RWPE2 (cell line): ENCODE measurements around the gene ETV6.

Experiments
- ATAC-seq: fragments of 200-7000 bp; cut with Tn5 transposase; 3 replicates; pipeline ENCODE4 v1.9.1; 2021; ENCODE audit warnings: low read depth
- DNase-seq: peaks from one replicate; pipeline ENCODE4 v3.0.0-alpha.2; 2020; ENCODE audit warnings: low spot score
- H3K27ac ChIP-seq: fragments of 450-650 bp; 2 replicates; pipeline ENCODE4 v1.5.1; 2017; ENCODE audit warnings: mild to moderate bottlenecking; ENCODE audit not compliant: poor library complexity, severe bottlenecking
- H3K27me3 ChIP-seq: fragments of 250-450 bp; sonication (Bioruptor Pico); 2 replicates; pipeline ENCODE4 v1.5.1; 2021; ENCODE audit warnings: mild to moderate bottlenecking, moderate library complexity; ENCODE audit not compliant: insufficient read depth, poor library complexity, severe bottlenecking
- H3K36me3 ChIP-seq: fragments of 250-450 bp; sonication (Bioruptor Pico); 2 replicates; pipeline ENCODE4 v1.5.1; 2020; ENCODE audit warnings: low read depth, mild to moderate bottlenecking, moderate library complexity
- H3K4me1 ChIP-seq: fragments of 250-450 bp; sonication (Bioruptor Pico); 2 replicates; pipeline ENCODE4 v1.5.1; 2021; ENCODE audit warnings: mild to moderate bottlenecking, moderate library complexity; ENCODE audit not compliant: insufficient read depth, poor library complexity, severe bottlenecking
- H3K4me3 ChIP-seq: fragments of 250-450 bp; sonication (Bioruptor Pico); 2 replicates; pipeline ENCODE4 v1.5.1; 2021; ENCODE audit warnings: mild to moderate bottlenecking, moderate library complexity; ENCODE audit not compliant: severe bottlenecking
- H3K9me3 ChIP-seq: fragments of 250-450 bp; sonication (Bioruptor Pico); 2 replicates; pipeline ENCODE4 v1.5.1; 2021; ENCODE audit warnings: mild to moderate bottlenecking, moderate library complexity; ENCODE audit not compliant: severe bottlenecking
- CTCF ChIP-seq: fragments of 450-650 bp; IDR thresholded peaks from one replicate; pipeline ENCODE4 v1.5.1; 2017; ENCODE audit warnings: mild to moderate bottlenecking, moderate library complexity; ENCODE audit not compliant: poor library complexity, severe bottlenecking

ETV6 gene

GRCh38 chr12:11834931-11835330, 185.5 kb downstream of the ETV6 start:
- DNase-seq (no peak), ATAC-seq (no peak)
- H3K4me1 ChIP-seq, result peaks cover 16% of the 10 kb centered on the region
- no peaks in the 10 kb centered on the region for H3K36me3 ChIP-seq
- TF ChIP-seq CTCF, result no peak
- H3K27me3 ChIP-seq, result no peaks in the 10 kb centered on the region
- H3K4me3 ChIP-seq, result no peak overlapping the region
- H3K27ac ChIP-seq, result peak overlapping the region; percentile 29
- H3K9me3 ChIP-seq, result no peaks in the 10 kb centered on the region

GRCh38 chr12:11836282-11837151, 187.0 kb downstream of the ETV6 start:
- ATAC-seq (no peak), DNase-seq (no peak)
- no peak overlapping the region for H3K4me3 ChIP-seq
- H3K27ac ChIP-seq, result no peak overlapping the region
- no peaks in the 10 kb centered on the region for H3K9me3 ChIP-seq
- no peaks in the 10 kb centered on the region for H3K27me3 ChIP-seq
- H3K36me3 ChIP-seq, result no peaks in the 10 kb centered on the region
- H3K4me1 ChIP-seq, result peaks cover 16% of the 10 kb centered on the region
- TF ChIP-seq CTCF, result no peak

- Histone ChIP-seq H3K27ac (no peak overlapping the region), H3K4me1 (peaks cover 16% of the 10 kb centered on the region), H3K27me3 (no peaks in the 10 kb centered on the region), H3K9me3 (no peaks in the 10 kb centered on the region), H3K36me3 (no peaks in the 10 kb centered on the region), H3K4me3 (no peak overlapping the region)
- TF ChIP-seq CTCF, result no peak
- DNase-seq (no peak), ATAC-seq (no peak)
Measured at GRCh38 chr12:11837216-11837934, 187.9 kb downstream of the ETV6 start.

GRCh38 chr12:11838403-11838802, 188.9 kb downstream of the ETV6 start:
- Histone ChIP-seq H3K4me3 (no peak overlapping the region), H3K36me3 (no peaks in the 10 kb centered on the region), H3K9me3 (no peaks in the 10 kb centered on the region), H3K27me3 (no peaks in the 10 kb centered on the region), H3K4me1 (peaks cover 16% of the 10 kb centered on the region), H3K27ac (no peak overlapping the region)
- DNase-seq, result no peak
- no peak for TF ChIP-seq CTCF
- ATAC-seq, result no peak
